T-helper 1 cell treated with Interleukin-12 subunit alpha and Interleukin-12 subunit beta and Interleukin-4 antibody, amounts not matched to agents 30 ng/mL and 1 ng/mL, for 36 hours (primary cell): ENCODE measurements around the gene MED28. TPM values are rescaled to one million over a fixed set of nuclear protein-coding genes. Genes with fewer than 3 reads are reported as not detected.
"Not testable (repeated sequence)": the region's sequence is repeated elsewhere in the genome, so short reads cannot be mapped to it uniquely, and the experiment has no call there.

Source experiments
- intact Hi-C: fragments of 100-400 bp; cut with micrococcal nuclease; formaldehyde crosslinking; loops from one replicate; pipeline ENCODE4 v1.15.1; 2024
- total RNA-seq: library from RNA; stranded (reverse); gene quantifications from 2 replicates; pipeline ENCODE4 v1.2.3, GENCODE V29; 2022

Gene MED28
- total RNA-seq, 1 donor from 2014 or later: 42.7 TPM

DNA sequence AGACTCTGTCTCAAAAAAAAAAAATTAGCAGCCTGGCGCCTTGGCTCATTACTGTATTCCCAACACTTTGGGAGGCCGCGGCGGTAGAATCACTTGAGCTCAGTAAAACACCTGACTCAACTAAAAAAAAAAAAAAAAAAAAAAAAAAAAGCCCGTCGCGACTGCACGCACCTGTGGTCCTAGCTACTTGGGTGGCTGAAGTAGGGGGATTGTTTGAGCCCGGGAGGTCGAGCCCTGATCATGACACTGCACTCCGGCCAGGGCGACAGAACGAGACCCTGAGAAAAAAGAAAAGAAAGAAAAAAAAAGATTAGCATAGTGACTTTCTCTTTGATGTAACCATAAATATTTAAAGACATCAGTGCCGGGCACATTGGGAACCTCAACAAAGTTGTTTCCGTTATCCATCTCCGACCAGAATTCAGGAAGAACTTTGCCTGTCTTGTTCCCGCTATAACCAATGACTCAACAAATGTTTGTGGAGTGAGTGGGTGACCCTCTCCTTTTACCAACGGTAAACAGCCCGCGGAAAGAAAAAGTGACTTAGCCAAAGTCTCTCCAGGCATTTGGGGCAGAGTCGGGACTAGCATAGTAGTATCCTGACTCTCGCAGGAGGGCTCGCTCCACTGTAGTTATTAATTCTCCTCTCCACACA lies 553 bp upstream of the MED28 start:
- intact Hi-C loops: loop anchor here (1.0 to 5.0 kb wide), 11 partner anchors 9 to 979 kb away; partner anchors contain the start of genes DCAF16, LAP3, NCAPG and QDPR

GRCh38 chr4:17616283-17616682 lies 1.8 kb downstream of the MED28 start:
- intact Hi-C loops: no loop called here

- intact Hi-C loops: no loop called here
Observed at GRCh38 chr4:17618926-17619325, 4.5 kb downstream of the MED28 start.

- intact Hi-C loops: no loop called here
Observed at GRCh38 chr4:17619416-17620105, 5.1 kb downstream of the MED28 start.

DNA sequence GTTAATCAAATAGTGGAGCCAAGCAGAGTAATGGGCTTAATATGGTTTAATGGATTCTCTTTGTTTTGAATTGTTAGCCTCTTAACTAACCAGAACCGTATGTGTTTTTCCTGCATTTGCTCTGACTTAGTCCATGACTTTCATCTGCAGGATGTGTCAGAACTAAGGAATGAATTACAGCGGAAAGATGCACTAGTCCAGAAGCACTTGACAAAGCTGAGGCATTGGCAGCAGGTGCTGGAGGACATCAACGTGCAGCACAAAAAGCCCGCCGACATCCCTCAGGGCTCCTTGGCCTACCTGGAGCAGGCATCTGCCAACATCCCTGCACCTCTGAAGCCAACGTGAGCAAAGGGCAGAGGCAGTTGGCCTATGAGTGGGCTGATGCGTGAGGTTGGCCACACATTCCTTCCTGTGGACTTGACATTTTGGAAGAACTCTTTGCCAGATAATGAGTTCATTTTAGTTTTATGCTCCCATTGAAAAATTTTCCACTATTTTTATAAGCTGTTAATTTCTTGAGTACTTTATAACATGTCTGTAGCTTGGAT lies 9.1 kb downstream of the MED28 start:
- intact Hi-C loops: loop anchor here (1.0 kb wide), 1 partner anchor 9 kb away; the partner anchor contains the start of gene MED28

DNA sequence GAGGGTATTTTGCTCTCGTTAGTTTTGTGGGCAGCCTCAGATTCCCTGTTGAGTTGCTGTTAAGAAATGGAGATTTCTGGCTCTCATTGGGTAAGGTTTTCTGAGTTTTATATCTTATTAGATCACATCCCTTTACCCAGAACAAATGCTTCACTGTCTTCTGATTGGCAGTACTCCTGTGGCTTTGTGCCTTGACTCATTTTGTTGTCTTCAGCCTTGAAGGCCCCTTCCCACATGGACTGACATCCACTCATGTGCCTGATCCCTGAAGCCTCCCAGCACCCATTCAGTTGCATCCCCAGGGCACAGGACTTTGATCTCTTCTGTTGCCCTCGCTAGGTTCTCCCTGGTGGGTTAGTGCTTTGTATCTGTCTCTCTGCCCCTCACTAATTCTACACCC lies 10.4 kb downstream of the MED28 start:
- intact Hi-C loops: no loop called here

DNA sequence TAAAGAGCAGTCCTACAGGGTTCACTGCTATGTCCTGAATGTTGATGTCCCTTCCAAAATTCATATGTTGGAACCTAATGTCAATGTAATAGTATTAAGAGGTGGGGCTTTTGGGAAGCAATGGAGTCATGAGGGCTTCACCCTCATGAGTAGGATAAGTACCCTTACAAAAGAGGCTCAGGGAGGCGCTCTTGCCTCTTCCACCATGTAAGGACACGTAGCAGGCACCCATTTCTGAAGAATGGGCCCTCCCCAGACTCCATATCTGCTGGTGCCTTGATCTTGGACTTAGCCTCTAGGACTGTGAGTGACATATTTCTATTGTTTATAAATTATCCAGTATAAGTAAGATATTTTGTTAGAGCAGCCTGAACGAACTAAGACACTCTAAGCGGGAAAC lies 15.8 kb downstream of the MED28 start:
- intact Hi-C loops: no loop called here

DNA sequence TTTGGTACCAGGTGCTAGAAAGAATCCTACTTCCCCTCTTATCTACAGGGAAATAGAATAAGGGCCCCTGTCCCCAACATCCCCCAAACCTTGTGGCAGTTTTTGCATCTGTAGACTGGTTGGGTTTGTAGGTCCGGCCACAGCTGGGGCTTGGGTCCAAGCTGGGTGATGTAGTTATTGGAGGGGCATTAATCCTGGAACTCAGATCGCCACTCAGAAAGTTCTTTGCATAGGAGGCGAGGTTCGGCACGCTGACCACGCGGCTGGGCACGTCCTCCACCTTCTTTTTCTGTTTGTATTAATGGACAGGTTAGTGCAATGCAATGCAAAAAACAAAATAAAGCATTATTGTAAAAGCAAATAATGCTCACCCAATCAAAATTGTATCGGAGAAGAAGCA lies 19.2 kb downstream of the MED28 start:
- intact Hi-C loops: no loop called here

DNA sequence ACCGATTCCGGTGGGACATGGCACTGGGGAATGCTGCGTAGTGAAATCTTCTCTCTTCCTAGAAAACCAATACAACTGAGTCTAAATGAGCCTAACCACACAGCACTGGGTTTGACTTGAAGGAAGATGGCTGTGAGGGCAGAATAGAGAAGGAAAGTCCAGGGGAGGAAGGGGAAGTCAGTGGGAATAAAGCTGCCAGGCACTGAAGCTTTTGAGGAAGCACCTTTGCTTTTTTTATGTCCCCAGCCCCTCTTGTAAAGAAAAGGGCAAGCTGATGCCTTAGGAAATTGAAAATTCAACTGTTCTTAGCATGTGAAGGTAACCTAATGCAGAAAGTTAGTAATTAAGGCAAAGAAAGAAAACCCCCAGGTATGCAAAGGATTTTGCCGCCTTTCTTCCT lies 20.6 kb downstream of the MED28 start:
- intact Hi-C loops: loop anchor here (5.0 kb wide), 1 partner anchor 392 kb away; no protein-coding TSS in a partner anchor

GRCh38 chr4:17636341-17636695 lies 21.9 kb downstream of the MED28 start:
- intact Hi-C loops: loop anchor here (2.0 to 5.0 kb wide), 2 partner anchors 174 to 391 kb away; partner anchors contain the start of genes DCAF16 and NCAPG

GRCh38 chr4:17636696-17637622 lies 22.5 kb downstream of the MED28 start:
- intact Hi-C loops: loop anchor here (1.0 to 5.0 kb wide), 6 partner anchors 23 to 956 kb away; partner anchors contain the start of genes DCAF16, MED28 and NCAPG

DNA sequence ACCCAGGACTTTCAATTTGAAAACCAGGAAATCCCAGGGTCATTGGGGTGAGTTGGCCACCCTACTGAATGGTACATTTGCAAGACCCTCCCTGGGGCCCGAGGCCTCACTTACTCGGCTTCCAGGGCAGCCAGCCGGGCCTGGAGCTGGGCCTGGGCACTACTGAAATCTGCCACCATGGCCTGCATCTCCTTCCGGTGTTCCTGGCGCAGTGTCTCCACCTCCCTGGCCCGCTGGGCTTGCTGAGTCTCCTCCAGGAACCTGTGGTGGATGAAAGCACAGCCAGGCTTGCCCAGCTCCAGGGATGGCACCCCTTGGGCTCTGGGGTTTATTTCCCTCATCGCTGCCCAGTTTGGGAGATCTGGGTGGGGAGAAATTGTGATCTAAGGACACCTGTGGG lies 24.7 kb downstream of the MED28 start:
- intact Hi-C loops: loop anchor here (5.0 kb wide), 1 partner anchor 388 kb away; no protein-coding TSS in a partner anchor

- intact Hi-C loops: no loop called here
Observed at GRCh38 chr4:17642398-17642783, 27.9 kb downstream of the MED28 start.

- intact Hi-C loops: no loop called here
Observed at GRCh38 chr4:17646693-17647092, 32.3 kb downstream of the MED28 start.

DNA sequence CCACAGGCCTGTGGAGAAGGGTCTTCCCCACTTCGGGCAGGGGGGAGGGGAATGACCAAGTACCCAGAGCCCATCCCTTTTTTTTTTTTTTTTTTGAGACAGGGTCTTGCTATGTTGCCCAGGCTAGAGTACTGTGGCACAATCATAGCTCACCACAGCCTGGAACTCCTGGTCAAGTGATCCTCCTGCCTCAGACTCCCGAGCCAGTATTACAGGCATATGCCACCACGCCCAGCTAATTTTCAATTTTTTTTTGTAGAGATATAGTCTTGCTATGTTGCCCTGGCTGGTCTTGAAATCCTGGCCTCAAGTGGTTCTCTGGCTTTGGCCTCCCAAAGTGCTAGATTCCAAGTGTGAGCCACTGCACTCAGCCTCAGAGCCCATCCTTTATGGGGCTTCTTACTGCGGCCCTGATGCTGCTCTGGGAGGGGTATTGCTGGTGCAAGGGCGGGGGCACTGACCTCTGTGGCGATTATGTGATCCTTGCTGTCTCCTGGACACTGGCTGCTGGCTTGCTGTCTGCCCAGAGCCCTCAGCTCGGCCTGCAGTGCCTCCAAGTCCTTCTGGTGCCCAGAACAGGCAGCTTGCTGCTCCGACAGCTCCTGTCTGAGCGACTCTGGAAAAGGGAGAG lies 32.9 kb downstream of the MED28 start:
- intact Hi-C loops: no loop called here

DNA sequence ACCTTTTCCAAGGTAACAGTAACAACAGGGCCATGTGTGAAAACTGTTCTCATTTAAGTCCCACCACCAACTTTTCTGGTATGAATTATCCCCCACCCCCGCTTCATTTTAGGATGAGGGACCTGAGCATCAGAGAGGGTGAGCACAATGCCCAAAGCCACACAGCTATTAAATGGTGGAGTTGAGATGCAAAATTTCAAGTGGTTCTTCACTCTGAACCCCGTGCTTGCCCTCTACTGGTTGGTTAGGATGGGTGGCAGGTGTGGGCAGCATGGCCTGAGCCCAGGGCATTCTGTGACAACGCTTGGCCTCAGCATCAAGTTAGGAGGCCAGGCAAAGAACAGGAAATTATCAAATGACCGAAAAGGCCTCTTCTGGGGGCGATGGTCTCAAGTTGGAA lies 33.5 kb downstream of the MED28 start:
- intact Hi-C loops: no loop called here

DNA sequence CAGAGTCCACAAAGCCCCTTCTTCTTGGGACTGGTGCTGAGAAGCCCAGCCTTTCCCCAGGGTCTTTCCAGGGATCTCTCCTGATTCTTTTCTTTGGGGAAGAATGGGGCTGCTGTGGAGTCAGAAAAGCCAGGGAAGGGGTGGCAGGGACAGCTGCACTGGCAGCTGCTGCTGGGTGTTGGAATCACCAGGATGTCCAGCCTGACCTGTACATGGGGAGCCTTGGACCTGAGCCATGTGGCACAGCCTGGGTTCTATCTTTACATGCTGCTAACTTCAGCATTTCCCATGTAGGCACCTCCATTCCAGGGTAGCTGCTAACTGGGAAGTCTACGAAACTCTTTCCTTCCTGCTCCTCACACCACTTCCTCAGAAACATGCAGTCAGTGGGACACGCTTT lies 36.0 kb downstream of the MED28 start:
- intact Hi-C loops: no loop called here

DNA sequence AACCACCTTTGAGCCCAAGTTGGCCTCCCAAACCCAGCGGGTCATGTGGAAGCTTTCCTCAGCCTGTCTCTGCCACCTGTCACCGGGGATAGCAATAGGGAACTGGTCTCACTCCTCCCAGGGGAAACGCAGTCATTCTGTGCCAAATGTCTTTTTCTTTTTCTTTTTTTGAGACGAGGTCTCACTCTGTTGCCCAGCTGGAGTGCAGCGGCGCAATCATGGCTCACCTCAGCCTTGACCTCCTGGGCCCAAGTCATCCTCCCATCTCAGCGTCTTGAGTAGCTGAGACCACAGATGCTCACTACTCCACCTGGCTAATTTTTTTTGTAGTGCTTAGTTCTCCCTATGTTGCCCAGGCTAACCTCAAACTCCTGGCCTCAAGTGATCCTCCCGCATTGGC lies 40.3 kb downstream of the MED28 start:
- intact Hi-C loops: no loop called here

- intact Hi-C loops: no loop called here
Observed at GRCh38 chr4:17657090-17657489, 42.6 kb downstream of the MED28 start.

DNA sequence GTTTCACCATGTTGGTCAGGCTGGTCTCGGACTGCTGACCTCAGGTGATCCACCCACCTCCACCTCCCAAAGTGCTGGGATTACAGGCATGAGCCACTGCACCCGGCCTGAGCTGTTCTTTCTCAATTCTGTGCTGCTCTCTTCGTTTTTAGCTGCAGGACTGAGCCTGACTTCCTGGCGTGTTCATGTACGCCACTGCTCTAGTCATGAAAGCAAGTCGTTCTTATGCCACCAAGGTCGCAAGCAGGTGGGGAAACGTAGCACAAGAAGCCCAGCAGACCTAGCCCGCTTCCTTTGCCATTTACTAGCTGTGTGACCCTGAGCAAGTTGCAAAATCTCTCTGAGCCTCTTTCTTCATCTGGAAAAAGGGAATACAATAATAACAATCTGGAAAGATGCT lies 43.4 kb downstream of the MED28 start:
- intact Hi-C loops: no loop called here

DNA sequence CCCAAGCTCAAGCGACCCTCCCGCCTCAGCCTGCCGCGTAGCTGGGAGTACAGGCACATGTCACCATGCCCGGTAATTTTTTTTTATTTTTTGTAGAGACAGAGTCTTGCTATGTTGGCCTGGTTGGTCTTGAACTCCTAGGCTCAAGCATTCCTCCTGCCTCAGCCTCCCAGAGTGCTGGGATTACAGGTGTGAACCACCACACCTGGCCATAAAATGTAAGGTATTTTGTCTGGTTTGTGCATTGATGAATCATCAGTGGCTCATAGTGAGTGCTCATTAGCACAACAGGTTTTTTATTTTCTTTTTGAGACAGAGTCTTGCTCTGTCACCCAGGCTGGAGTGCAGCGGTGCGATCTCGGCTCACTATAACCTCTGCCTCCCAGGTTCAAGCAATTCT lies 44.8 kb downstream of the MED28 start:
- intact Hi-C loops: not testable (repeated sequence)
